Liver (tissue), 9 donors: ENCODE results near the gene SNRNP70. TPM values are rescaled to one million over a fixed set of nuclear protein-coding genes. Genes with fewer than 3 reads are reported as not detected.

ENCODE experiments used
- DNase-seq: peaks from one replicate; pipeline ENCODE4 v3.0.0-alpha.2; 2017; ENCODE audit warnings: low spot score
- H3K27ac ChIP-seq, 2 donors: one replicate each; pipeline ENCODE4 v1.7.0; 2013; ENCODE audit warnings: inconsistent platforms in 2 of 2, low read length in 2 of 2, control low read depth in 1 of 2, low read depth in 1 of 2, mild to moderate bottlenecking in 1 of 2
- H3K27me3 ChIP-seq, 4 donors: one replicate each; pipeline versions ENCODE4 v1.6.1 to v1.7.0; 2013; ENCODE audit warnings: low read length in 3 of 4, inconsistent platforms in 1 of 4, mild to moderate bottlenecking in 1 of 4, moderate library complexity in 1 of 4; ENCODE audit not compliant: control insufficient read depth in 4 of 4, insufficient read depth in 4 of 4
- H3K36me3 ChIP-seq, 4 donors: one replicate each; pipeline versions ENCODE4 v1.6.1 to v1.7.0; 2013; ENCODE audit warnings: low read length in 3 of 4, mild to moderate bottlenecking in 3 of 4, low read depth in 1 of 4, moderate library complexity in 1 of 4; ENCODE audit not compliant: control insufficient read depth in 4 of 4, insufficient read depth in 3 of 4
- H3K4me1 ChIP-seq, 4 donors: one replicate each; pipeline versions ENCODE4 v1.6.1 to v1.7.0; 2013; ENCODE audit warnings: low read length in 3 of 4, mild to moderate bottlenecking in 3 of 4, moderate library complexity in 1 of 4; ENCODE audit not compliant: control insufficient read depth in 4 of 4, insufficient read depth in 4 of 4
- H3K4me3 ChIP-seq, 3 donors: one replicate each; pipeline versions ENCODE4 v1.6.1 to v1.7.0; 2013; ENCODE audit warnings: low read length in 3 of 3, control low read depth in 1 of 3, low read depth in 1 of 3, mild to moderate bottlenecking in 1 of 3
- H3K9ac ChIP-seq, 2 donors: one replicate each; pipeline ENCODE4 v1.7.0; 2013; ENCODE audit warnings: low read length in 2 of 2, mild to moderate bottlenecking in 2 of 2, moderate library complexity in 2 of 2, control low read depth in 1 of 2, low read depth in 1 of 2
- H3K9me3 ChIP-seq, 4 donors: one replicate each; pipeline versions ENCODE4 v1.6.1 to v1.7.0; 2013; ENCODE audit warnings: low read length in 3 of 4; ENCODE audit not compliant: control insufficient read depth in 4 of 4
- ATF3 ChIP-seq: IDR thresholded peaks from 2 replicates; pipeline ENCODE4 v1.6.1; 2016; ENCODE audit warnings: antibody characterized with exemption
- CTCF ChIP-seq: fragments of 150-350 bp; IDR thresholded peaks from 2 replicates; pipeline ENCODE4 v1.5.1; 2017; ENCODE audit warnings: improper control_type of control experiment, low read depth, low read length; ENCODE audit not compliant: missing input control
- FOXA1 ChIP-seq: IDR thresholded peaks from 2 replicates; pipeline ENCODE4 v1.6.1; 2016; ENCODE audit warnings: antibody characterized with exemption
- FOXA2 ChIP-seq: IDR thresholded peaks from 2 replicates; pipeline ENCODE4 v1.6.1; 2016; ENCODE audit warnings: antibody characterized with exemption
- GABPA ChIP-seq, 2 donors: IDR thresholded peaks in 1 of 2; conservative IDR thresholded peaks in 1 of 2; 2 replicates each; pipeline ENCODE4 v1.6.1; 2016; ENCODE audit warnings: antibody characterized with exemption in 2 of 2, mild to moderate bottlenecking in 1 of 2, moderate library complexity in 1 of 2
- HNF4A ChIP-seq, 2 donors: conservative IDR thresholded peaks; 2 replicates each; pipeline ENCODE4 v1.6.1; 2016; ENCODE audit warnings: antibody characterized with exemption in 2 of 2, mild to moderate bottlenecking in 2 of 2
- HNF4G ChIP-seq: IDR thresholded peaks from 2 replicates; pipeline ENCODE4 v1.6.1; 2016; ENCODE audit warnings: antibody characterized with exemption
- JUND ChIP-seq, 2 donors: IDR thresholded peaks; 2 replicates each; pipeline ENCODE4 v1.6.1; 2016; ENCODE audit warnings: antibody characterized with exemption in 2 of 2
- MAX ChIP-seq: IDR thresholded peaks from 2 replicates; pipeline ENCODE4 v1.6.1; 2016; ENCODE audit warnings: antibody characterized with exemption
- NR2F2 ChIP-seq: IDR thresholded peaks from 2 replicates; pipeline ENCODE4 v1.6.1; 2016; ENCODE audit warnings: antibody characterized with exemption
- RAD21 ChIP-seq, 2 donors: IDR thresholded peaks; 2 replicates each; pipeline ENCODE4 v1.6.1; 2016; ENCODE audit warnings: antibody characterized with exemption in 2 of 2, mild to moderate bottlenecking in 2 of 2
- REST ChIP-seq: IDR thresholded peaks from 2 replicates; pipeline ENCODE4 v1.6.1; 2016; ENCODE audit warnings: antibody characterized with exemption, mild to moderate bottlenecking
- RXRA ChIP-seq, 2 donors: IDR thresholded peaks; 2 replicates each; pipeline ENCODE4 v1.6.1; 2017 to 2018; ENCODE audit warnings: antibody characterized with exemption in 2 of 2, mild to moderate bottlenecking in 1 of 2
- SP1 ChIP-seq: IDR thresholded peaks from 2 replicates; pipeline ENCODE4 v1.6.1; 2018; ENCODE audit warnings: antibody characterized with exemption, mild to moderate bottlenecking
- ZBTB33 ChIP-seq: IDR thresholded peaks from 2 replicates; pipeline ENCODE4 v1.6.1; 2016; ENCODE audit warnings: antibody characterized with exemption
- WGBS: extraction: QIAGEN DNeasy Blood & Tissue Kit; methylation state at CpG from one replicate; pipeline ENCODE4 v1.1.7; 2013; 5-methylcytosine and 5-hydroxymethylcytosine counted together
- polyA plus RNA-seq, 2 donors: library from polyadenylated mRNA; stranded (reverse) in 1 of 2; unstranded in 1 of 2; fragments of 200-250 nt in 1 of 2; fragments of >200 nt in 1 of 2; fragmentation: Nextera tagmentation in 1 of 2; extraction: Ambion mirVana in 1 of 2; gene quantifications; one replicate each; pipeline versions ENCODE4 v1.2.1 to v1.2.3, GENCODE V29; 2013 to 2015
- total RNA-seq, 2 donors: library from RNA; depleted of rRNA; stranded (reverse); fragments of >200 nt; gene quantifications; one replicate each; pipeline ENCODE4 v1.2.3, GENCODE V29; 2014
- donor health status: healthy.
- donor health status: healthy.
- donor health status: healthy.
- donor health status: healthy.
- donor health status: healthy.

Gene SNRNP70
- total and polyA plus RNA-seq, 4 donors = 34.2 to 166 (median 94.8) TPM

- H3K9ac ChIP-seq = no peak overlapping the region
- no peaks in the 10 kb centered on the region for H3K27me3 ChIP-seq
- H3K4me1 ChIP-seq = peaks cover 0 to 29% (median 17%) of the 10 kb centered on the region in 4 donors
- H3K27ac ChIP-seq = no peak overlapping the region
- WGBS = 40% methylated on average over 10 of the region's 10 CpGs
- H3K4me3 ChIP-seq = no peak overlapping the region
- no peaks in the 10 kb centered on the region for H3K9me3 ChIP-seq
- H3K36me3 ChIP-seq = no peaks in the 10 kb centered on the region
- DNase-seq = peak; percentile 32
- TF ChIP-seq REST (no peak), NR2F2 (no peak), HNF4G (no peak), HNF4A (conservative IDR thresholded peaks at IDR 0.05) (no peak), FOXA1 (no peak), CTCF (no peak), RXRA (IDR thresholded peaks at IDR 0.05) (no peak), GABPA (IDR thresholded peaks at IDR 0.05 in 1 of 2, conservative IDR thresholded peaks at IDR 0.05 in 1 of 2) (no peak)
These were observed 66.9 kb downstream of the SNRNP70 start for GRCh38 chr19:49152119-49152550.

GRCh38 chr19:49153167-49153809 is 68.0 kb downstream of the SNRNP70 start:
- no peak overlapping the region for H3K4me3 ChIP-seq
- 90% methylated on average over 10 of the region's 10 CpGs for WGBS
- no peaks in the 10 kb centered on the region for H3K27me3 ChIP-seq
- DNase-seq = no peak
- peaks cover 2 to 31% (median 23%) of the 10 kb centered on the region in 4 donors for H3K4me1 ChIP-seq
- TF ChIP-seq ATF3 = no peak
- TF ChIP-seq HNF4A (conservative IDR thresholded peaks at IDR 0.05) = no peak
- no peak for TF ChIP-seq JUND (IDR thresholded peaks at IDR 0.05)
- no peak for TF ChIP-seq MAX
- no peak for TF ChIP-seq FOXA1
- no peak for TF ChIP-seq RXRA (IDR thresholded peaks at IDR 0.05)
- TF ChIP-seq NR2F2 = no peak
- TF ChIP-seq GABPA (IDR thresholded peaks at IDR 0.05 in 1 of 2, conservative IDR thresholded peaks at IDR 0.05 in 1 of 2) = no peak
- no peak for TF ChIP-seq ZBTB33
- TF ChIP-seq FOXA2 = no peak
- no peak for TF ChIP-seq REST
- TF ChIP-seq SP1 = no peak
- no peak for TF ChIP-seq RAD21 (IDR thresholded peaks at IDR 0.05)
- H3K36me3 ChIP-seq = no peaks in the 10 kb centered on the region
- no peaks in the 10 kb centered on the region for H3K9me3 ChIP-seq
- no peak overlapping the region for H3K9ac ChIP-seq
- H3K27ac ChIP-seq = no peak overlapping the region
